ENCODE data around the gene PAPPA.

DNA sequence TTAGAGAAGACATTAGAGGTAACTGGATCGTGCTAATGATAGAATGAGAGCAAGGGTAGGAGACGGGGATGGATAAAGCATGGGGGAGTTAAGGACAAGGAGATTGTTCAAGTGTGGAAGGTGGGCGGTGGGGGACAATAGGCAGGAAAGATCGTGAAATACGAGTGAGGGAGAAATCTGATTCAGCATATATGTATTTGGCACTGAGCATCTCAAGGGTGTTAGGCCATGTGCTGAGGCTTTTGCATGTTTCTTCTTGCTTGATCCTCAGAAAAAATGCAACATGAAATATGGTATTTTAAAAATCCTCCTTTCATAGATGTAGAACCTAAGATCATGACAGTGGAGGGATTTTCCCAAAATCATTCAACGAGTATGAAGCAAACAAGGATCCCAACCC lies 240.5 kb downstream of the PAPPA start:
- TF ChIP-seq, protein P1, sequence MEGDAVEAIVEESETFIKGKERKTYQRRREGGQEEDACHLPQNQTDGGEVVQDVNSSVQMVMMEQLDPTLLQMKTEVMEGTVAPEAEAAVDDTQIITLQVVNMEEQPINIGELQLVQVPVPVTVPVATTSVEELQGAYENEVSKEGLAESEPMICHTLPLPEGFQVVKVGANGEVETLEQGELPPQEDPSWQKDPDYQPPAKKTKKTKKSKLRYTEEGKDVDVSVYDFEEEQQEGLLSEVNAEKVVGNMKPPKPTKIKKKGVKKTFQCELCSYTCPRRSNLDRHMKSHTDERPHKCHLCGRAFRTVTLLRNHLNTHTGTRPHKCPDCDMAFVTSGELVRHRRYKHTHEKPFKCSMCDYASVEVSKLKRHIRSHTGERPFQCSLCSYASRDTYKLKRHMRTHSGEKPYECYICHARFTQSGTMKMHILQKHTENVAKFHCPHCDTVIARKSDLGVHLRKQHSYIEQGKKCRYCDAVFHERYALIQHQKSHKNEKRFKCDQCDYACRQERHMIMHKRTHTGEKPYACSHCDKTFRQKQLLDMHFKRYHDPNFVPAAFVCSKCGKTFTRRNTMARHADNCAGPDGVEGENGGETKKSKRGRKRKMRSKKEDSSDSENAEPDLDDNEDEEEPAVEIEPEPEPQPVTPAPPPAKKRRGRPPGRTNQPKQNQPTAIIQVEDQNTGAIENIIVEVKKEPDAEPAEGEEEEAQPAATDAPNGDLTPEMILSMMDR (IDR thresholded peaks at IDR 0.05): no peak
- TF ChIP-seq POLR2A (IDR thresholded peaks at IDR 0.05): no peak

All from Peyer's patch (tissue), 4 donors.